Astrocyte (in vitro differentiated cells and primary cell): ENCODE results near the gene SEC11C. TPM values are rescaled to one million over a fixed set of nuclear protein-coding genes. Genes with fewer than 3 reads are reported as not detected.

ENCODE experiments used
- DNase-seq: peaks from one replicate; pipeline ENCODE4 v3.0.0-alpha.2; 2010; ENCODE audit warnings: low read depth
- FAIRE-seq: peaks from 2 replicates; lab custom pipeline; 2011; peaks lifted over from hg19 to GRCh38; lab: Jason Lieb, UNC
- H2AFZ ChIP-seq: 2 replicates; pipeline ENCODE4 v1.6.0; 2012; ENCODE audit warnings: low read depth, low read length, inconsistent platforms
- H3K27ac ChIP-seq: 2 replicates; pipeline ENCODE4 v1.5.1; 2011; ENCODE audit warnings: low read depth, low read length, inconsistent platforms
- H3K27me3 ChIP-seq: 2 replicates; pipeline ENCODE4 v1.6.0; 2011; ENCODE audit warnings: low read length, inconsistent platforms; ENCODE audit not compliant: insufficient read depth
- H3K36me3 ChIP-seq: 2 replicates; pipeline ENCODE4 v1.5.1; 2011; ENCODE audit warnings: low read length, inconsistent platforms; ENCODE audit not compliant: insufficient read depth
- H3K4me1 ChIP-seq: 2 replicates; pipeline ENCODE4 v1.5.1; 2011; ENCODE audit warnings: low read length, inconsistent platforms; ENCODE audit not compliant: insufficient read depth
- H3K4me2 ChIP-seq: 2 replicates; pipeline ENCODE4 v1.6.0; 2012; ENCODE audit warnings: low read length, inconsistent platforms
- H3K4me3 ChIP-seq: 2 replicates; pipeline ENCODE4 v1.5.1; 2011; ENCODE audit warnings: low read depth, mild to moderate bottlenecking, low read length, inconsistent platforms; ENCODE audit not compliant: insufficient read depth
- H3K79me2 ChIP-seq: 2 replicates; pipeline ENCODE4 v1.6.0; 2012; ENCODE audit warnings: mild to moderate bottlenecking, low read length, inconsistent platforms; ENCODE audit not compliant: insufficient read depth
- H3K9ac ChIP-seq: 2 replicates; pipeline ENCODE4 v1.6.0; 2012; ENCODE audit warnings: mild to moderate bottlenecking, low read length, inconsistent platforms
- H3K9me3 ChIP-seq: 2 replicates; pipeline ENCODE4 v1.5.1; 2012; ENCODE audit warnings: low read depth, mild to moderate bottlenecking, low read length, inconsistent platforms; ENCODE audit not compliant: insufficient read depth
- H4K20me1 ChIP-seq: 2 replicates; pipeline ENCODE4 v1.6.0; 2012; ENCODE audit warnings: low read length, inconsistent platforms; ENCODE audit not compliant: insufficient read depth
- H3K27ac Mint-ChIP-seq: one replicate; pipeline ENCODE4 v1.8.0; 2021; ENCODE audit warnings: mild to moderate bottlenecking, mixed read lengths; ENCODE audit not compliant: unreplicated experiment
- H3K27me3 Mint-ChIP-seq: one replicate; pipeline ENCODE4 v1.8.0; 2021; ENCODE audit warnings: low read depth, mixed read lengths; ENCODE audit not compliant: unreplicated experiment
- H3K36me3 Mint-ChIP-seq: one replicate; pipeline ENCODE4 v1.8.0; 2021; ENCODE audit warnings: low read depth, mixed read lengths; ENCODE audit not compliant: unreplicated experiment
- H3K4me1 Mint-ChIP-seq: one replicate; pipeline ENCODE4 v1.8.0; 2021; ENCODE audit warnings: low read depth, mixed read lengths; ENCODE audit not compliant: unreplicated experiment
- H3K4me3 Mint-ChIP-seq: one replicate; pipeline ENCODE4 v1.8.0; 2021; ENCODE audit warnings: mild to moderate bottlenecking, moderate library complexity, mixed read lengths; ENCODE audit not compliant: unreplicated experiment
- H3K9me3 Mint-ChIP-seq: one replicate; pipeline ENCODE4 v1.8.0; 2021; ENCODE audit warnings: mild to moderate bottlenecking, mixed read lengths; ENCODE audit not compliant: unreplicated experiment
- EZH2 ChIP-seq: IDR thresholded peaks from 2 replicates; pipeline ENCODE4 v1.6.1; 2012; ENCODE audit warnings: mild to moderate bottlenecking, low read length, inconsistent platforms; ENCODE audit not compliant: insufficient read depth
- total RNA-seq: library from RNA; stranded (reverse); gene quantifications from 2 replicates; pipeline ENCODE4 v1.2.1, GENCODE V29; 2021
- TF ChIP-seq, protein P1 (sequence below): IDR thresholded peaks from 2 replicates; pipeline ENCODE4 v1.5.1; 2011; ENCODE audit warnings: low read depth, mild to moderate bottlenecking, inconsistent platforms, low read length, moderate library complexity; ENCODE audit not compliant: insufficient read depth

Gene SEC11C
- total RNA-seq, 1 donor from 2014 or later: 38.0 TPM

DNA sequence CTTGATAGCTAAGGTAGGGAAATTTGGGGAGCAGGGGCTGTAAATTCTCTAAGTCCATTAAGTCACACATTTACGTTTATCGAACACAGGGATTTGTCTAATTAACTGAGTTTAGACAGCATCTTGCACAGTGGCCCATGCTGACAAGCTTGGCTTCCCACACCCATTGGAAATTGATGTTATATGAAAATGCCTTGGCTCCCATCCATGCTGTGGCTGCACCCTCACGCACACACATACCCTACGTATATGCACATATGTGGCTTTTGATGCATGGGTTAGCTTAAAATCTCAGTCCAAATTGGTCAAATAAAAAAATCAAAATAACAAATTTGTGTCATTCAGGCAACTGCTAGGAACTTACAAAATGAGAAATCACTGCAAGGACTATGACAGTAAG is 37.8 kb downstream of the SEC11C start:
- no peak overlapping the region for H3K27ac ChIP-seq
- TF ChIP-seq, protein P1, sequence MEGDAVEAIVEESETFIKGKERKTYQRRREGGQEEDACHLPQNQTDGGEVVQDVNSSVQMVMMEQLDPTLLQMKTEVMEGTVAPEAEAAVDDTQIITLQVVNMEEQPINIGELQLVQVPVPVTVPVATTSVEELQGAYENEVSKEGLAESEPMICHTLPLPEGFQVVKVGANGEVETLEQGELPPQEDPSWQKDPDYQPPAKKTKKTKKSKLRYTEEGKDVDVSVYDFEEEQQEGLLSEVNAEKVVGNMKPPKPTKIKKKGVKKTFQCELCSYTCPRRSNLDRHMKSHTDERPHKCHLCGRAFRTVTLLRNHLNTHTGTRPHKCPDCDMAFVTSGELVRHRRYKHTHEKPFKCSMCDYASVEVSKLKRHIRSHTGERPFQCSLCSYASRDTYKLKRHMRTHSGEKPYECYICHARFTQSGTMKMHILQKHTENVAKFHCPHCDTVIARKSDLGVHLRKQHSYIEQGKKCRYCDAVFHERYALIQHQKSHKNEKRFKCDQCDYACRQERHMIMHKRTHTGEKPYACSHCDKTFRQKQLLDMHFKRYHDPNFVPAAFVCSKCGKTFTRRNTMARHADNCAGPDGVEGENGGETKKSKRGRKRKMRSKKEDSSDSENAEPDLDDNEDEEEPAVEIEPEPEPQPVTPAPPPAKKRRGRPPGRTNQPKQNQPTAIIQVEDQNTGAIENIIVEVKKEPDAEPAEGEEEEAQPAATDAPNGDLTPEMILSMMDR: no peak
- no peak for TF ChIP-seq EZH2
- H3K27me3 Mint-ChIP-seq: no peaks in the 10 kb centered on the region
- peaks cover 5% of the 10 kb centered on the region for H3K9me3 ChIP-seq
- H3K4me3 Mint-ChIP-seq: no peak overlapping the region
- DNase-seq: no peak
- no peak overlapping the region for H3K27ac Mint-ChIP-seq
- no peaks in the 10 kb centered on the region for H3K36me3 ChIP-seq
- H3K4me3 ChIP-seq: no peak overlapping the region
- H3K27me3 ChIP-seq: no peaks in the 10 kb centered on the region
- H2AFZ ChIP-seq: no peak overlapping the region
- no peaks in the 10 kb centered on the region for H4K20me1 ChIP-seq
- H3K9ac ChIP-seq: no peak overlapping the region
- no peak for FAIRE-seq
- H3K4me2 ChIP-seq: no peak overlapping the region
- no peaks in the 10 kb centered on the region for H3K36me3 Mint-ChIP-seq
- H3K4me1 Mint-ChIP-seq: no peaks in the 10 kb centered on the region
- H3K79me2 ChIP-seq: no peaks in the 10 kb centered on the region
- H3K4me1 ChIP-seq: peaks cover 5% of the 10 kb centered on the region
- H3K9me3 Mint-ChIP-seq: peaks cover 14% of the 10 kb centered on the region

DNA sequence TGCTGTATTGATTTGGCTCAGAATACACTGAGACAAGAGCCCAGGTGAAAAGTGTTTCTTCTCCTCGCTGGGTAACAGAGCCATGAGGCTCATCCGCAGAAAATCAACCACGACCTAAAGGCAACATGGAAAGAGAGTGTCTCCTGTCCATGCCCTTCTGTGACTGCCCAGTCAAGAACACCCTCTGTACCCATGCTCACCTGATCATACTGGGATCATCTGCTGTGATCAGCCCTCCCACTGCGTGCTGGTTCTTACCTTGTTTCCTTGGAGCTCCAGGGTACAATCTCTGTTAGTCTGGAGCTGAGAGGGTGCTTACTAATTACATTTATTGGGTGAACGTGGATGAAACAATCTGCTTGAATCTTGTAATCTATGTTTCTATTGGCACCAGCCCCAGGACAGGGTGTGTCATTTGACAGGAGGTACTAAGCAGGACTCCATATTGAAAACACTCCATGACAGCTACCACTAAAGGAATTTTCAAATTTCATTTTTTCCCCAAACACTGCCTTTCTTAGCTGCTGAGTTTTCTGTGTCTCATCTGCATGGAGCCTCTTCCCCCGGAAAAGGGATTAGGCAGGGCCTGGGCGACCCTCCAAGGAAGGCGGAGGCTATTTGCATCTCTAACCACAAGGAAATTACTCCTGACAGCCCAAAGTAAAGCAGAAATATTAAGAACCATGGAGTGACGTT is 40.6 kb downstream of the SEC11C start:
- no peak overlapping the region for H3K9ac ChIP-seq
- Mint-ChIP-seq H3K27ac (no peak overlapping the region), H3K36me3 (no peaks in the 10 kb centered on the region), H3K9me3 (no peaks in the 10 kb centered on the region), H3K4me3 (no peak overlapping the region), H3K4me1 (no peaks in the 10 kb centered on the region), H3K27me3 (no peaks in the 10 kb centered on the region)
- no peaks in the 10 kb centered on the region for H3K27me3 ChIP-seq
- no peaks in the 10 kb centered on the region for H3K9me3 ChIP-seq
- TF ChIP-seq, protein P1: no peak
- no peak for TF ChIP-seq EZH2
- DNase-seq (peak; percentile 51), FAIRE-seq (no peak)
- peak overlapping the region; percentile 51 for H2AFZ ChIP-seq
- no peaks in the 10 kb centered on the region for H3K79me2 ChIP-seq
- peaks cover 5% of the 10 kb centered on the region for H3K4me1 ChIP-seq
- H4K20me1 ChIP-seq: no peaks in the 10 kb centered on the region
- no peak overlapping the region for H3K4me3 ChIP-seq
- H3K27ac ChIP-seq: no peak overlapping the region
- H3K4me2 ChIP-seq: peak overlapping the region; percentile 35
- H3K36me3 ChIP-seq: no peaks in the 10 kb centered on the region

DNA sequence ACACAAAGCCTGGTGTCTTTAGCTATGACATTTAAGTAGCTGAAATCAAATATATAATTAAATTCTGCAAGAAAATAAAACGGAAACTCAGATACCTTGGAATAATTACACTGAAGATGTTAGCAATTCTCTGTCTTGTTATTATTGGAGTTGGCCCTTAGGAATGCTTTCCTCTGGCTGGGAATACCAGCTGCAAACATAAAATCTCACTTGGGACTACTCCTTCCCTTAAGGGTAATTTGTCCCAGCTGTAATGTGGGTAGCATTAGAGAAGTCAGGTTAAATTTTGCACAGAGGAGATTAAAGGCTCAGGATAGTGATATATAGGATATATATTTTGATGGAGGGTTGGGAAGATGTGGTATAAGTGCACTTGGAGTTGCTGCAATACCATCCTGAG is 43.0 kb downstream of the SEC11C start:
- Mint-ChIP-seq H3K36me3 (no peaks in the 10 kb centered on the region), H3K9me3 (no peaks in the 10 kb centered on the region), H3K27me3 (no peaks in the 10 kb centered on the region), H3K4me1 (no peaks in the 10 kb centered on the region), H3K27ac (no peak overlapping the region), H3K4me3 (no peak overlapping the region)
- no peaks in the 10 kb centered on the region for H3K27me3 ChIP-seq
- H3K36me3 ChIP-seq: no peaks in the 10 kb centered on the region
- H4K20me1 ChIP-seq: no peaks in the 10 kb centered on the region
- no peak overlapping the region for H3K27ac ChIP-seq
- no peak for FAIRE-seq
- no peak overlapping the region for H2AFZ ChIP-seq
- H3K4me3 ChIP-seq: no peak overlapping the region
- no peaks in the 10 kb centered on the region for H3K9me3 ChIP-seq
- no peak overlapping the region for H3K4me2 ChIP-seq
- TF ChIP-seq EZH2: no peak
- TF ChIP-seq, protein P1: no peak
- DNase-seq: no peak
- H3K9ac ChIP-seq: no peak overlapping the region
- no peaks in the 10 kb centered on the region for H3K79me2 ChIP-seq
- peaks cover 5% of the 10 kb centered on the region for H3K4me1 ChIP-seq
